Urinary bladder (tissue), 4 donors: ENCODE data around the gene PNMA8B. TPM values are rescaled to one million over a fixed set of nuclear protein-coding genes. Genes with fewer than 3 reads are reported as not detected.
A peak's percentile ranks its signal among the peaks of the same experiment; 100 is the strongest.
"Not testable (repeated sequence)": the region's sequence is repeated elsewhere in the genome, so short reads cannot be mapped to it uniquely, and the experiment has no call there.

Experiments
- DNase-seq: peaks from one replicate; pipeline ENCODE4 v3.0.0-alpha.2; 2015; ENCODE audit errors: extremely low spot score
- H3K27ac ChIP-seq: one replicate; pipeline ENCODE4 v1.5.1; 2013; ENCODE audit warnings: low read depth, mild to moderate bottlenecking, moderate library complexity
- H3K36me3 ChIP-seq: one replicate; pipeline ENCODE4 v1.6.1; 2013; ENCODE audit warnings: mild to moderate bottlenecking, moderate library complexity; ENCODE audit not compliant: insufficient read depth
- H3K4me1 ChIP-seq: one replicate; pipeline ENCODE4 v1.6.1; 2013; ENCODE audit warnings: mild to moderate bottlenecking, moderate library complexity; ENCODE audit not compliant: insufficient read depth
- H3K4me3 ChIP-seq: one replicate; pipeline ENCODE4 v1.5.1; 2013; ENCODE audit warnings: low read depth, low read length
- WGBS: extraction: QIAGEN DNeasy Blood & Tissue Kit; methylation state at CpG from one replicate; pipeline ENCODE4 v1.1.7; 2013; 5-methylcytosine and 5-hydroxymethylcytosine counted together
- polyA plus RNA-seq: library from polyadenylated mRNA; stranded (reverse); fragments of 200-250 nt; gene quantifications from one replicate; pipeline ENCODE4 v1.2.3, GENCODE V29; 2013
- total RNA-seq: library from RNA; depleted of rRNA; stranded (reverse); fragments of >200 nt; gene quantifications from one replicate; pipeline ENCODE4 v1.2.3, GENCODE V29; 2014
- donor health status: healthy with polysubstance abuse.
- donor health status: healthy.

Gene PNMA8B
- total RNA-seq (4.0 TPM), polyA plus RNA-seq (2.8 TPM)

- 7% methylated on average over 29 of the region's 29 CpGs for WGBS
These were observed at the start of gene PNMA8B for GRCh38 chr19:46495786-46496099. PNMA8B (minus strand) TSS chr19:46495867; CDS start chr19:46495465, 402 bp downstream.

GRCh38 chr19:46544651-46545050, 49.0 kb upstream of the PNMA8B start:
- 79% methylated on average over 5 of the region's 5 CpGs for WGBS
- DNase-seq: no peak
- no peak overlapping the region for H3K27ac ChIP-seq
- H3K4me3 ChIP-seq: no peak overlapping the region
- no peaks in the 10 kb centered on the region for H3K4me1 ChIP-seq
- H3K36me3 ChIP-seq: no peaks in the 10 kb centered on the region

More at GRCh38 chr19:46495786-46496099, at the start of gene PNMA8B:
- H3K27ac ChIP-seq: no peak within 1 kb of the TSS
- no peaks in the 10 kb centered on the region for H3K36me3 ChIP-seq
- H3K4me1 ChIP-seq: no peaks in the 10 kb centered on the region
- peak within 1 kb of the TSS; percentile 34 for H3K4me3 ChIP-seq
- DNase-seq: peak; percentile 71

GRCh38 chr19:46542428-46543230, 47.0 kb upstream of the PNMA8B start:
- Histone ChIP-seq H3K4me3 (no peak overlapping the region), H3K4me1 (no peaks in the 10 kb centered on the region), H3K27ac (no peak overlapping the region), H3K36me3 (no peaks in the 10 kb centered on the region)
- peak; percentile 66 for DNase-seq
- 32% methylated on average over 15 of the region's 15 CpGs for WGBS

- H3K27ac ChIP-seq: no peak overlapping the region
- no peaks in the 10 kb centered on the region for H3K36me3 ChIP-seq
- H3K4me3 ChIP-seq: no peak overlapping the region
- H3K4me1 ChIP-seq: no peaks in the 10 kb centered on the region
- 30% methylated on average over 19 of the region's 19 CpGs for WGBS
- DNase-seq: no peak
These were observed 41.8 kb upstream of the PNMA8B start for GRCh38 chr19:46537136-46538097.

GRCh38 chr19:46536391-46536790, 40.7 kb upstream of the PNMA8B start:
- DNase-seq: no peak
- 91% methylated on average over 7 of the region's 7 CpGs for WGBS
- H3K27ac ChIP-seq: no peak overlapping the region
- no peak overlapping the region for H3K4me3 ChIP-seq
- H3K4me1 ChIP-seq: no peaks in the 10 kb centered on the region
- H3K36me3 ChIP-seq: no peaks in the 10 kb centered on the region

GRCh38 chr19:46533621-46534081, 38.0 kb upstream of the PNMA8B start:
- H3K4me3 ChIP-seq: no peak overlapping the region

GRCh38 chr19:46533078-46533620, 37.5 kb upstream of the PNMA8B start:
- Histone ChIP-seq H3K4me1 (no peaks in the 10 kb centered on the region), H3K4me3 (no peak overlapping the region), H3K27ac (no peak overlapping the region), H3K36me3 (no peaks in the 10 kb centered on the region)
- DNase-seq: no peak
- WGBS: 58% methylated on average over 12 of the region's 12 CpGs

More at GRCh38 chr19:46533621-46534081, 38.0 kb upstream of the PNMA8B start:
- no peak for DNase-seq
- H3K27ac ChIP-seq: no peak overlapping the region
- H3K4me1 ChIP-seq: no peaks in the 10 kb centered on the region
- WGBS: 89% methylated on average over 16 of the region's 16 CpGs
- no peaks in the 10 kb centered on the region for H3K36me3 ChIP-seq

GRCh38 chr19:46530636-46531035, 35.0 kb upstream of the PNMA8B start:
- Histone ChIP-seq H3K4me3 (no peak overlapping the region), H3K27ac (no peak overlapping the region), H3K36me3 (no peaks in the 10 kb centered on the region), H3K4me1 (no peaks in the 10 kb centered on the region)
- WGBS: 84% methylated on average over 1 of the region's 1 CpG
- no peak for DNase-seq

GRCh38 chr19:46529622-46530451, 34.2 kb upstream of the PNMA8B start:
- no peaks in the 10 kb centered on the region for H3K36me3 ChIP-seq
- 10% methylated on average over 13 of the region's 13 CpGs for WGBS
- H3K4me1 ChIP-seq: no peaks in the 10 kb centered on the region
- H3K4me3 ChIP-seq: no peak overlapping the region
- DNase-seq: no peak
- H3K27ac ChIP-seq: no peak overlapping the region

GRCh38 chr19:46528601-46529590, 33.2 kb upstream of the PNMA8B start:
- no peak for DNase-seq
- Histone ChIP-seq H3K4me3 (no peak overlapping the region), H3K4me1 (no peaks in the 10 kb centered on the region), H3K36me3 (no peaks in the 10 kb centered on the region), H3K27ac (no peak overlapping the region)
- WGBS: 60% methylated on average over 25 of the region's 25 CpGs

- H3K36me3 ChIP-seq, H3K27ac ChIP-seq, H3K4me1 ChIP-seq, H3K4me3 ChIP-seq, DNase-seq: not testable (repeated sequence)
- WGBS: 94% methylated on average over 18 of the region's 18 CpGs
These were observed 31.1 kb upstream of the PNMA8B start for GRCh38 chr19:46526801-46527200.

- Histone ChIP-seq H3K4me1 (no peaks in the 10 kb centered on the region), H3K36me3 (no peaks in the 10 kb centered on the region), H3K27ac (no peak overlapping the region), H3K4me3 (no peak overlapping the region)
- DNase-seq: no peak
- 95% methylated on average over 2 of the region's 2 CpGs for WGBS
These were observed 28.6 kb upstream of the PNMA8B start for GRCh38 chr19:46524308-46524707.
